ENCODE measurements around the gene RTTN. TPM values are rescaled to one million over a fixed set of nuclear protein-coding genes. Genes with fewer than 3 reads are reported as not detected.

The RTTN gene
- total and polyA plus RNA-seq, 2 of the 4 experiments (the other 2 are of a cell fraction), result 5.8 to 19.9 TPM

GRCh38 chr18:69961718-69962117, 243.8 kb downstream of the RTTN start:
- no peak overlapping the region for H3K4ac ChIP-seq (ENCODE audit: low read depth, low read length)
- no peaks in the 10 kb centered on the region for H3K4me1 ChIP-seq (ENCODE audit: control insufficient read depth, insufficient read depth, low read length)
- BruUV-seq (replicated peaks), result no TSS peak
- intact Hi-C loops (cut with micrococcal nuclease) (no loop called here), in situ Hi-C loops (cut with MboI; ENCODE audit: low sequenced_read_pairs) (no loop called here), dilution Hi-C loops (cut with HindIII; ENCODE audit: low sequenced_read_pairs, unreplicated experiment) (no loop called here)
- H3K56ac ChIP-seq (ENCODE audit: extremely low read depth, insufficient read depth, low read length), result no peak overlapping the region
- ChIA-PET CTCF (no interaction called here), POLR2A (ENCODE audit: unreplicated experiment) (no interaction called here)
- 0 out of 2 replicates have a peak overlapping the region, but pooled peaks have one; percentile 5 for H3K14ac ChIP-seq (replicated peaks; ENCODE audit: low read depth, low read length)
- no peak overlapping the region for H2BK15ac ChIP-seq (ENCODE audit: low read depth, low read length)
- no peak overlapping the region for H3K23ac ChIP-seq (ENCODE audit: low read depth, low read length)
- no peaks in the 10 kb centered on the region for H3K27me3 ChIP-seq (ENCODE audit: control insufficient read depth, insufficient read depth, low read length)
- H3K4me2 ChIP-seq (ENCODE audit: low read depth, low read length), result no peak overlapping the region
- ATAC-seq (ENCODE audit: low read depth) (no peak; the same call in 1 of the 2 replicates), DNase-seq (no peak)
- no CpG with 5 or more reads among the region's 3 CpGs for WGBS, 2 experiments (ENCODE audit: extremely low coverage in 2 of 2, insufficient read length in 1 of 2)
- no peak for TF ChIP-seq RAD21 (IDR thresholded peaks at IDR 0.05; ENCODE audit: low read length)
- TF ChIP-seq RFX5 (IDR thresholded peaks at IDR 0.05; ENCODE audit: low read depth, low read length), result no peak
- no peak for TF ChIP-seq SMC3 (IDR thresholded peaks at IDR 0.05; ENCODE audit: low read depth, low read length)
- no peak for TF ChIP-seq BHLHE40 (IDR thresholded peaks at IDR 0.05; ENCODE audit: low read depth, low read length)
- TF ChIP-seq, protein P1, sequence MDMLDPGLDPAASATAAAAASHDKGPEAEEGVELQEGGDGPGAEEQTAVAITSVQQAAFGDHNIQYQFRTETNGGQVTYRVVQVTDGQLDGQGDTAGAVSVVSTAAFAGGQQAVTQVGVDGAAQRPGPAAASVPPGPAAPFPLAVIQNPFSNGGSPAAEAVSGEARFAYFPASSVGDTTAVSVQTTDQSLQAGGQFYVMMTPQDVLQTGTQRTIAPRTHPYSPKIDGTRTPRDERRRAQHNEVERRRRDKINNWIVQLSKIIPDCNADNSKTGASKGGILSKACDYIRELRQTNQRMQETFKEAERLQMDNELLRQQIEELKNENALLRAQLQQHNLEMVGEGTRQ (IDR thresholded peaks at IDR 0.05; ENCODE audit: low read depth, low read length), result no peak
- TF ChIP-seq, protein P2, sequence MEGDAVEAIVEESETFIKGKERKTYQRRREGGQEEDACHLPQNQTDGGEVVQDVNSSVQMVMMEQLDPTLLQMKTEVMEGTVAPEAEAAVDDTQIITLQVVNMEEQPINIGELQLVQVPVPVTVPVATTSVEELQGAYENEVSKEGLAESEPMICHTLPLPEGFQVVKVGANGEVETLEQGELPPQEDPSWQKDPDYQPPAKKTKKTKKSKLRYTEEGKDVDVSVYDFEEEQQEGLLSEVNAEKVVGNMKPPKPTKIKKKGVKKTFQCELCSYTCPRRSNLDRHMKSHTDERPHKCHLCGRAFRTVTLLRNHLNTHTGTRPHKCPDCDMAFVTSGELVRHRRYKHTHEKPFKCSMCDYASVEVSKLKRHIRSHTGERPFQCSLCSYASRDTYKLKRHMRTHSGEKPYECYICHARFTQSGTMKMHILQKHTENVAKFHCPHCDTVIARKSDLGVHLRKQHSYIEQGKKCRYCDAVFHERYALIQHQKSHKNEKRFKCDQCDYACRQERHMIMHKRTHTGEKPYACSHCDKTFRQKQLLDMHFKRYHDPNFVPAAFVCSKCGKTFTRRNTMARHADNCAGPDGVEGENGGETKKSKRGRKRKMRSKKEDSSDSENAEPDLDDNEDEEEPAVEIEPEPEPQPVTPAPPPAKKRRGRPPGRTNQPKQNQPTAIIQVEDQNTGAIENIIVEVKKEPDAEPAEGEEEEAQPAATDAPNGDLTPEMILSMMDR (conservative IDR thresholded peaks at IDR 0.05; ENCODE audit: low read depth, low read length), result no peak
- TF ChIP-seq MXI1 (IDR thresholded peaks at IDR 0.05; ENCODE audit: borderline replicate concordance, low read depth, low read length), result no peak
- no peak for TF ChIP-seq FOS (IDR thresholded peaks at IDR 0.05; ENCODE audit: low read depth, low read length)
- TF ChIP-seq, protein P3, sequence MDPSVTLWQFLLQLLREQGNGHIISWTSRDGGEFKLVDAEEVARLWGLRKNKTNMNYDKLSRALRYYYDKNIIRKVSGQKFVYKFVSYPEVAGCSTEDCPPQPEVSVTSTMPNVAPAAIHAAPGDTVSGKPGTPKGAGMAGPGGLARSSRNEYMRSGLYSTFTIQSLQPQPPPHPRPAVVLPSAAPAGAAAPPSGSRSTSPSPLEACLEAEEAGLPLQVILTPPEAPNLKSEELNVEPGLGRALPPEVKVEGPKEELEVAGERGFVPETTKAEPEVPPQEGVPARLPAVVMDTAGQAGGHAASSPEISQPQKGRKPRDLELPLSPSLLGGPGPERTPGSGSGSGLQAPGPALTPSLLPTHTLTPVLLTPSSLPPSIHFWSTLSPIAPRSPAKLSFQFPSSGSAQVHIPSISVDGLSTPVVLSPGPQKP (IDR thresholded peaks at IDR 0.05; ENCODE audit: borderline replicate concordance, low read depth, low read length), result no peak
- TF ChIP-seq CHD1 (IDR thresholded peaks at IDR 0.05; ENCODE audit: low read depth, low read length), result no peak
- no peak for TF ChIP-seq MAZ (IDR thresholded peaks at IDR 0.05; ENCODE audit: borderline replicate concordance, low read depth, low read length)
- H3K9me3 ChIP-seq (ENCODE audit: control insufficient read depth, insufficient read depth, low read length), result no peaks in the 10 kb centered on the region
- no peaks in the 10 kb centered on the region for H3K79me1 ChIP-seq (ENCODE audit: low read depth in 1 of 2, low read length in 2 of 2)
- no peak overlapping the region for H2AFZ ChIP-seq (replicated peaks; ENCODE audit: low read length, poor library complexity)
- H3K36me3 ChIP-seq (ENCODE audit: control insufficient read depth, insufficient read depth, low read length), result no peaks in the 10 kb centered on the region
- no peak overlapping the region for H4K91ac ChIP-seq (ENCODE audit: insufficient read depth, low read depth, low read length)
- no peak overlapping the region for H3K4me3 ChIP-seq (ENCODE audit: insufficient read depth, low read depth, low read length)
- H2BK5ac ChIP-seq (ENCODE audit: low read depth, low read length, poor library complexity, severe bottlenecking), result no peak overlapping the region
- H3K9me1 ChIP-seq (ENCODE audit: insufficient read depth, low read length), result 0 out of 2 replicates have a peak, but pooled peaks cover 2% of the 10 kb centered on the region
- H4K5ac ChIP-seq (ENCODE audit: low read depth, low read length), result no peak overlapping the region
- no peak overlapping the region for H2AK5ac ChIP-seq (ENCODE audit: low read depth, low read length)
- H2BK120ac ChIP-seq (ENCODE audit: low read depth, low read length), result no peak overlapping the region
- H4K8ac ChIP-seq (ENCODE audit: low read depth in 2 of 2, low read length in 2 of 2), result no peak overlapping the region
- peak overlapping the region; percentile 37 for H2AK9ac ChIP-seq (replicated peaks; ENCODE audit: low read depth, low read length, poor library complexity)
- no peak overlapping the region for H2BK20ac ChIP-seq (ENCODE audit: low read depth, low read length)
- no peak overlapping the region for H3K18ac ChIP-seq (ENCODE audit: low read depth, low read length)
- H3K27ac ChIP-seq (ENCODE audit: insufficient read depth, low read length), result no peak overlapping the region
- H3K9ac ChIP-seq (ENCODE audit: low read depth, low read length), result no peak overlapping the region
- no peaks in the 10 kb centered on the region for H4K20me1 ChIP-seq (ENCODE audit: insufficient read depth, low read length)
